Ishikawa (cell line): ENCODE data around the gene ABCC4.

Experiments used
- CEBPB ChIP-seq: IDR thresholded peaks from 2 replicates; pipeline ENCODE4 v1.6.1; 2012
- CREB1 ChIP-seq: IDR thresholded peaks from 2 replicates; pipeline ENCODE4 v1.6.1; 2012; ENCODE audit warnings: low read depth
- EGR1 ChIP-seq: IDR thresholded peaks from 2 replicates; pipeline ENCODE4 v1.6.1; 2012
- EP300 ChIP-seq: IDR thresholded peaks from 2 replicates; pipeline ENCODE4 v1.6.1; 2012; ENCODE audit warnings: borderline replicate concordance
- FOXM1 ChIP-seq: IDR thresholded peaks from 2 replicates; pipeline ENCODE4 v1.6.1; 2012; ENCODE audit warnings: low read depth, borderline replicate concordance
- MAX ChIP-seq: IDR thresholded peaks from 2 replicates; pipeline ENCODE4 v1.6.1; 2012
- NFIC ChIP-seq: IDR thresholded peaks from 2 replicates; pipeline ENCODE4 v1.6.1; 2012
- RAD21 ChIP-seq: IDR thresholded peaks from 2 replicates; pipeline ENCODE4 v1.6.1; 2012; ENCODE audit warnings: low read depth
- REST ChIP-seq: IDR thresholded peaks from 2 replicates; pipeline ENCODE4 v1.6.1; 2012; ENCODE audit warnings: low read depth, mild to moderate bottlenecking
- TAF1 ChIP-seq: IDR thresholded peaks from 2 replicates; pipeline ENCODE4 v1.6.1; 2012; ENCODE audit warnings: low read depth, mild to moderate bottlenecking
- TCF12 ChIP-seq: IDR thresholded peaks from 2 replicates; pipeline ENCODE4 v1.6.1; 2012; ENCODE audit warnings: low read depth
- TEAD4 ChIP-seq: IDR thresholded peaks from 2 replicates; pipeline ENCODE4 v1.6.1; 2012
- USF1 ChIP-seq: IDR thresholded peaks from 2 replicates; pipeline ENCODE4 v1.6.1; 2012
- YY1 ChIP-seq: IDR thresholded peaks from 2 replicates; pipeline ENCODE4 v1.6.1; 2012; ENCODE audit warnings: low read depth

- TF ChIP-seq TAF1: no peak
- no peak for TF ChIP-seq CEBPB
- TF ChIP-seq MAX: no peak
- no peak for TF ChIP-seq RAD21
- TF ChIP-seq EP300: no peak
- no peak for TF ChIP-seq EGR1
- TF ChIP-seq REST: no peak
- TF ChIP-seq FOXM1: no peak
- no peak for TF ChIP-seq YY1
- TF ChIP-seq USF1: no peak
- no peak for TF ChIP-seq CREB1
- TF ChIP-seq TCF12: no peak
- no peak for TF ChIP-seq NFIC
- TF ChIP-seq TEAD4: no peak
Observed at GRCh38 chr13:95138876-95139585, 162.2 kb downstream of the ABCC4 start.
